Measurements from ENCODE around the gene TTC23L. TPM values are rescaled to one million over a fixed set of nuclear protein-coding genes. Genes with fewer than 3 reads are reported as not detected.
"Not testable (repeated sequence)": the region's sequence is repeated elsewhere in the genome, so short reads cannot be mapped to it uniquely, and the experiment has no call there.

Gene TTC23L
- total RNA-seq, 1 experiment from 2014 or later = 0.09 TPM

GRCh38 chr5:34918025-34918424 lies 79.1 kb downstream of the TTC23L start:
- H3K27ac Mint-ChIP-seq (ENCODE audit: unreplicated experiment) = no peak overlapping the region
- H3K4me3 Mint-ChIP-seq (ENCODE audit: unreplicated experiment) = no peak overlapping the region
- POLR2A ChIA-PET = interaction anchor here (0.6 kb wide), 1 partner anchor 12 kb away, joined by 8 read pairs; the partner anchor contains the start of gene DNAJC21
- no peaks in the 10 kb centered on the region for H3K27me3 Mint-ChIP-seq (ENCODE audit: insufficient read depth, unreplicated experiment)
- no peaks in the 10 kb centered on the region for H3K36me3 ChIP-seq (ENCODE audit: control insufficient read depth, insufficient read depth, low read length)
- CTCF ChIA-PET = interaction anchor here (3.8 kb wide), 1 partner anchor 12 kb away, joined by 31 read pairs; the partner anchor contains the start of gene DNAJC21
- H3K27me3 ChIP-seq (replicated peaks; ENCODE audit: control insufficient read depth, insufficient read depth, low read length) = no peaks in the 10 kb centered on the region
- H3K4me3 ChIP-seq (ENCODE audit: low read depth, low read length) = no peak overlapping the region
- H3K4me1 Mint-ChIP-seq (ENCODE audit: low read depth, unreplicated experiment) = peaks cover 15% of the 10 kb centered on the region
- H3K9me3 Mint-ChIP-seq (ENCODE audit: unreplicated experiment) = no peaks in the 10 kb centered on the region
- no peak for DNase-seq
- H3K4me1 ChIP-seq = peaks cover 19% of the 10 kb centered on the region; the same call in 1 of the 2 replicates
- H3K9me3 ChIP-seq = no peaks in the 10 kb centered on the region
- no TSS peak for BruUV-seq (replicated peaks)
- intact Hi-C loops (cut with micrococcal nuclease; ENCODE audit: unreplicated experiment) = no loop called here
- no peak for TF ChIP-seq CTCF (IDR thresholded peaks at IDR 0.05; ENCODE audit: insufficient read depth in 1 of 2, low read depth in 1 of 2, low read length in 1 of 2, severe bottlenecking in 1 of 2, unreplicated experiment in 1 of 2)
- H3K36me3 Mint-ChIP-seq (ENCODE audit: insufficient read depth, unreplicated experiment) = peaks cover 61% of the 10 kb centered on the region

- H3K4me1 Mint-ChIP-seq (ENCODE audit: low read depth, unreplicated experiment) = peaks cover 20% of the 10 kb centered on the region
- H3K27me3 ChIP-seq (replicated peaks; ENCODE audit: control insufficient read depth, insufficient read depth, low read length) = no peaks in the 10 kb centered on the region
- POLR2A ChIA-PET = interaction anchor here (0.7 kb wide), 1 partner anchor 1322 kb away, joined by 3 read pairs; no protein-coding TSS in a partner anchor
- TF ChIP-seq CTCF (IDR thresholded peaks at IDR 0.05; ENCODE audit: insufficient read depth in 1 of 2, low read depth in 1 of 2, low read length in 1 of 2, severe bottlenecking in 1 of 2, unreplicated experiment in 1 of 2) = no peak
- H3K36me3 Mint-ChIP-seq (ENCODE audit: insufficient read depth, unreplicated experiment) = peaks cover 67% of the 10 kb centered on the region
- BruUV-seq (replicated peaks) = no TSS peak
- peaks cover 16% of the 10 kb centered on the region; the same call in 1 of the 2 replicates for H3K4me1 ChIP-seq
- H3K4me3 ChIP-seq (ENCODE audit: low read depth, low read length) = no peak overlapping the region
- DNase-seq = no peak
- no peaks in the 10 kb centered on the region for H3K9me3 Mint-ChIP-seq (ENCODE audit: unreplicated experiment)
- no peak overlapping the region for H3K27ac Mint-ChIP-seq (ENCODE audit: unreplicated experiment)
- H3K4me3 Mint-ChIP-seq (ENCODE audit: unreplicated experiment) = no peak overlapping the region
- H3K36me3 ChIP-seq (ENCODE audit: control insufficient read depth, insufficient read depth, low read length) = no peaks in the 10 kb centered on the region
- no peaks in the 10 kb centered on the region for H3K27me3 Mint-ChIP-seq (ENCODE audit: insufficient read depth, unreplicated experiment)
- no peaks in the 10 kb centered on the region for H3K9me3 ChIP-seq
- intact Hi-C loops (cut with micrococcal nuclease; ENCODE audit: unreplicated experiment) = no loop called here
- CTCF ChIA-PET = interaction anchor here (0.7 kb wide), 3 partner anchors 10 to 1232 kb away, joined by 3 to 5 read pairs (median 3); partner anchors contain the start of gene DNAJC21
Measured at GRCh38 chr5:34919077-34919476, 80.1 kb downstream of the TTC23L start.

- POLR2A ChIA-PET = interaction anchor here (0.6 kb wide), 1 partner anchor 472 kb away, joined by 3 read pairs; no protein-coding TSS in a partner anchor
- CTCF ChIA-PET = not testable (repeated sequence)
Measured at GRCh38 chr5:34923256-34923655, 84.3 kb downstream of the TTC23L start.

More at GRCh38 chr5:34923256-34923655, 84.3 kb downstream of the TTC23L start:
- H3K36me3 ChIP-seq (ENCODE audit: control insufficient read depth, insufficient read depth, low read length); intact Hi-C loops (cut with micrococcal nuclease; ENCODE audit: unreplicated experiment); BruUV-seq (replicated peaks); H3K9me3 Mint-ChIP-seq (ENCODE audit: unreplicated experiment); H3K27me3 Mint-ChIP-seq (ENCODE audit: insufficient read depth, unreplicated experiment); H3K4me3 ChIP-seq (ENCODE audit: low read depth, low read length); H3K4me1 Mint-ChIP-seq (ENCODE audit: low read depth, unreplicated experiment); DNase-seq; H3K4me3 Mint-ChIP-seq (ENCODE audit: unreplicated experiment); H3K9me3 ChIP-seq; H3K27me3 ChIP-seq (replicated peaks; ENCODE audit: control insufficient read depth, insufficient read depth, low read length): not testable (repeated sequence)
- peaks cover 85% of the 10 kb centered on the region for H3K36me3 Mint-ChIP-seq (ENCODE audit: insufficient read depth, unreplicated experiment)
- peak overlapping the region; percentile 36 for H3K27ac Mint-ChIP-seq (ENCODE audit: unreplicated experiment)
- peaks cover 15% of the 10 kb centered on the region; the same call in 1 of the 2 replicates for H3K4me1 ChIP-seq

Data from Caco-2 (cell line).